Heart left ventricle (tissue), 13 donors: ENCODE results near the gene SPATA12.

Source experiments
- POLR2A ChIP-seq, 2 donors: fragments of 450-650 bp; IDR thresholded peaks; one replicate each; pipeline ENCODE4 v1.6.1; 2017; ENCODE audit warnings: antibody characterized with exemption in 2 of 2, mild to moderate bottlenecking in 2 of 2, moderate library complexity in 2 of 2
- TF ChIP-seq, protein P1 (sequence below), 12 donors: fragments of 200-600 bp; sonication (generic) in 4 of 12; IDR thresholded peaks; one replicate each; pipeline versions ENCODE4 v1.5.0 to v1.8.0; 2018 to 2022; ENCODE audit warnings: antibody characterized with exemption in 12 of 12, mild to moderate bottlenecking in 5 of 12
- donor health status: ischemic (EF 13 %, LVEDD 7.1; RV severe dilation, severe dysfunction).
- donor health status: DM: no; HTN: yes; CAD: no.
- donor health status: DM: no; HTN: no; CAD: no.
- donor health status: ischemic (EF 25% LVEDD 6.9; RV normal size, moderate dysfunction).
- donor health status: ischemic (EF 25% LVEDD 5.7; RV mildly dilated, moderate dysfunction).
- donor health status: ischemic (EF 35%, LVEDD 5.7; RV mildly dilated, moderate dysfunction).
- donor health status: nonischemic (EF 11% LVEDD 7.7; RV severe dilation, severe dysfunction).
- donor health status: DM: yes; HTN: yes; CAD: no.
- donor health status: PGD.
- donor health status: ischemic (EF 29% LVEDD 5.4; RV normal size, mild dysfunction).
- donor health status: nonischemic (EF 23%, LVEDD 6.1; RV moderate dilation, normal function).

DNA sequence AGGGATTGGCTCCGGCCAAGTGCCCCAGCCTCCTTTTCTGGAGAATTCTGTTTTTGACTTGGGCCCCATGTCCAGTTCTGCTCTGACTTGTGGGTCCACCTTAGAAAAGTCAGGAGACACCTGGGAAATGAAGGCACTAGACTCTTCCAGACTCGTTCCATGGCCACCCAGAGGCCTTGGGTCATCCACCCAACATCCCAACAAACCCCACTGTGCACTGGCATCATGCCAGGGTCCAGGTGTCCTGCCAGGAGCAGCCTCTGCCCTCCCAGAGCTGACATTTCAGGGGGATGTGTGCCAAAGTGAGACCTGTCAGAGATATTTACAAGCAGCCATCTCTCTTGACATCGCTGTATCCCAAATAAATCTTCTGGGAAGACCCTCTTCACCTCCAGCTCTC, 13.2 kb downstream of the SPATA12 start:
- TF ChIP-seq, protein P1, sequence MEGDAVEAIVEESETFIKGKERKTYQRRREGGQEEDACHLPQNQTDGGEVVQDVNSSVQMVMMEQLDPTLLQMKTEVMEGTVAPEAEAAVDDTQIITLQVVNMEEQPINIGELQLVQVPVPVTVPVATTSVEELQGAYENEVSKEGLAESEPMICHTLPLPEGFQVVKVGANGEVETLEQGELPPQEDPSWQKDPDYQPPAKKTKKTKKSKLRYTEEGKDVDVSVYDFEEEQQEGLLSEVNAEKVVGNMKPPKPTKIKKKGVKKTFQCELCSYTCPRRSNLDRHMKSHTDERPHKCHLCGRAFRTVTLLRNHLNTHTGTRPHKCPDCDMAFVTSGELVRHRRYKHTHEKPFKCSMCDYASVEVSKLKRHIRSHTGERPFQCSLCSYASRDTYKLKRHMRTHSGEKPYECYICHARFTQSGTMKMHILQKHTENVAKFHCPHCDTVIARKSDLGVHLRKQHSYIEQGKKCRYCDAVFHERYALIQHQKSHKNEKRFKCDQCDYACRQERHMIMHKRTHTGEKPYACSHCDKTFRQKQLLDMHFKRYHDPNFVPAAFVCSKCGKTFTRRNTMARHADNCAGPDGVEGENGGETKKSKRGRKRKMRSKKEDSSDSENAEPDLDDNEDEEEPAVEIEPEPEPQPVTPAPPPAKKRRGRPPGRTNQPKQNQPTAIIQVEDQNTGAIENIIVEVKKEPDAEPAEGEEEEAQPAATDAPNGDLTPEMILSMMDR (IDR thresholded peaks at IDR 0.05) = no peak
- TF ChIP-seq POLR2A (IDR thresholded peaks at IDR 0.05) = no peak
